K562 (cell line): ENCODE measurements around the gene RECQL5. TPM values are rescaled to one million over a fixed set of nuclear protein-coding genes. Genes with fewer than 3 reads are reported as not detected.

Experiments used
- ATAC-seq: fragments of 200-7000 bp; cut with Tn5 transposase; 3 replicates; pipeline ENCODE4 v1.9.1; 2020; ENCODE audit warnings: moderate library complexity
- BruUV-seq: library from RNA; stranded (reverse); fragments of 400-500 nt; replicated peaks from 2 replicates; lab custom pipeline; 2021; lab: Mats Ljungman, UMichigan
- CTCF ChIA-PET: fragments of 300-600 bp; formaldehyde crosslinking; extraction: SDS; loops from one replicate; lab custom pipeline; 2021; ENCODE audit warnings: low intra/inter-chr PET ratio; lab: Yijun Ruan, JAX
- POLR2A ChIA-PET: fragments of 300-600, 350-650 bp; sonication (Branson Sonifier 250); formaldehyde crosslinking; extraction: SDS; loops from one replicate; lab custom pipeline; 2021; ENCODE audit warnings: antibody characterized with exemption, inconsistent platforms; lab: Yijun Ruan, JAX
- DNase-seq, 4 experiments: peaks; one replicate each; pipeline versions ENCODE4 v3.0.0 to v3.0.0-alpha.2; 2011 to 2018; ENCODE audit warnings: low spot score in 3 of 4, mixed read lengths in 3 of 4; ENCODE audit errors: extremely low read depth in 1 of 4
- FAIRE-seq: peaks from 2 replicates; lab custom pipeline; 2011; peaks lifted over from hg19 to GRCh38; lab: Jason Lieb, UNC
- H2AFZ ChIP-seq: 2 replicates; pipeline ENCODE4 v1.6.0; 2011; ENCODE audit warnings: low read depth, low read length, control low read depth, inconsistent platforms
- H3K27ac ChIP-seq: fragments of 200-600 bp; 3 replicates; pipeline ENCODE4 v1.8.0; 2011; ENCODE audit warnings: low read depth, mild to moderate bottlenecking, control low read depth, inconsistent platforms, low read length, moderate library complexity, mixed read lengths; ENCODE audit errors: extremely low read depth
- H3K27me3 ChIP-seq, 2 experiments: fragments of 300-600 bp in 1 of 2; 2 replicates in 1 of 2; 3 replicates in 1 of 2; pipeline versions ENCODE4 v1.6.0 to v1.8.0; 2011; ENCODE audit warnings: inconsistent platforms in 2 of 2, low read length in 2 of 2, mild to moderate bottlenecking in 1 of 2, mixed read lengths in 1 of 2, moderate library complexity in 1 of 2; ENCODE audit not compliant: control insufficient read depth in 2 of 2, insufficient read depth in 2 of 2
- H3K36me3 ChIP-seq: fragments of 300-600 bp; 3 replicates; pipeline ENCODE4 v1.8.0; 2011; ENCODE audit warnings: mild to moderate bottlenecking, low read length, inconsistent platforms; ENCODE audit not compliant: control insufficient read depth, insufficient read depth
- H3K4me1 ChIP-seq, 2 experiments: fragments of 200-600 bp in 1 of 2; replicated peaks in 1 of 2; 2 replicates in 1 of 2; 3 replicates in 1 of 2; pipeline versions ENCODE4 v1.5.1 to v1.8.0; 2011; ENCODE audit warnings: inconsistent platforms in 2 of 2, low read length in 2 of 2, mild to moderate bottlenecking in 1 of 2, mixed read lengths in 1 of 2, moderate library complexity in 1 of 2; ENCODE audit not compliant: control insufficient read depth in 2 of 2, insufficient read depth in 2 of 2
- H3K4me2 ChIP-seq: 2 replicates; pipeline ENCODE4 v1.6.1; 2011; ENCODE audit warnings: low read length, control low read depth, inconsistent platforms, mixed read lengths; ENCODE audit not compliant: insufficient read depth
- H3K4me3 ChIP-seq: fragments of 200-600 bp; sonication (generic), shearing (Covaris generic); 2 replicates; pipeline ENCODE4 v1.5.1; 2016; ENCODE audit warnings: control low read depth, inconsistent platforms
- H3K79me2 ChIP-seq: fragments of 200-600 bp; 3 replicates; pipeline ENCODE4 v1.8.0; 2011; ENCODE audit warnings: low read length, inconsistent platforms; ENCODE audit not compliant: control insufficient read depth, insufficient read depth
- H3K9ac ChIP-seq, 2 experiments: 2 replicates each; pipeline versions ENCODE4 v1.6.0 to v1.6.1; 2011; ENCODE audit warnings: low read depth in 2 of 2, low read length in 2 of 2, control low read depth in 1 of 2, inconsistent platforms in 1 of 2, mild to moderate bottlenecking in 1 of 2, mixed read lengths in 1 of 2; ENCODE audit not compliant: insufficient read depth in 1 of 2
- H3K9me1 ChIP-seq: one replicate; pipeline ENCODE4 v1.6.0; 2011; ENCODE audit warnings: inconsistent platforms, mild to moderate bottlenecking, low read length, moderate library complexity; ENCODE audit not compliant: control insufficient read depth, insufficient read depth
- H3K9me3 ChIP-seq: replicated peaks from 2 replicates; pipeline ENCODE4 v1.5.1; 2011; ENCODE audit warnings: low read depth, low read length, inconsistent platforms; ENCODE audit not compliant: control insufficient read depth, insufficient read depth
- H4K20me1 ChIP-seq: replicated peaks from 2 replicates; pipeline ENCODE4 v1.6.1; 2011; ENCODE audit warnings: low read length, inconsistent platforms, mixed read lengths; ENCODE audit not compliant: control insufficient read depth, insufficient read depth
- CCNT2 ChIP-seq: IDR thresholded peaks from 2 replicates; pipeline ENCODE4 v1.6.1; 2011; ENCODE audit warnings: borderline replicate concordance, low read depth, mild to moderate bottlenecking, moderate library complexity, mixed read lengths, low read length; ENCODE audit not compliant: insufficient read length; ENCODE audit errors: extremely low read depth
- PHTF2 ChIP-seq: fragments of 250-450 bp; sonication (Bioruptor Pico); IDR thresholded peaks from 2 replicates; pipeline ENCODE4 v1.5.0; 2021; ENCODE audit warnings: mild to moderate bottlenecking
- POLR2G ChIP-seq: fragments of 200-400 bp; formaldehyde crosslinking; IDR thresholded peaks from 2 replicates; pipeline ENCODE4 v1.6.1; 2017; ENCODE audit warnings: low read depth, mild to moderate bottlenecking, antibody characterized with exemption, low read length, moderate library complexity
- WGBS: fragments of 100-300 bp; shearing (Covaris generic); methylation state at CpG from one replicate; pipeline ENCODE4 v1.1.6; 2016; ENCODE audit warnings: low coverage, mixed read lengths; ENCODE audit not compliant: insufficient coverage; ENCODE audit errors: missing lambda C conversion rate; 5-methylcytosine and 5-hydroxymethylcytosine counted together
- in situ Hi-C: fragments of 300-500 bp; cut with MboI; formaldehyde crosslinking; loops from 4 replicates; pipeline ENCODE4 v1.15.0; 2018; ENCODE audit warnings: inconsistent platforms, mixed read lengths
- intact Hi-C: fragments of 100-400 bp; cut with micrococcal nuclease; formaldehyde crosslinking; loops from 2 replicates; pipeline ENCODE4 v1.14.2; 2022
- polyA plus RNA-seq, 8 experiments: library from polyadenylated mRNA; depleted of rRNA in 4 of 8; stranded (reverse) in 5 of 8; unstranded in 3 of 8; fragments of >200 nt; fragmentation: Nextera tagmentation in 2 of 8; fragmentation: Illumina TruSeq in 1 of 8; extraction: Ambion mirVana in 2 of 8; extraction: Trizol in 1 of 8; gene quantifications; 2 replicates each; pipeline versions ENCODE4 v1.2.1 to v1.2.3, GENCODE V29; 2011 to 2014; ENCODE audit warnings: inconsistent platforms in 1 of 8, missing spikeins in 1 of 8
- total RNA-seq, 7 experiments: library from RNA; depleted of rRNA in 6 of 7; stranded (reverse); fragments of >200 nt in 6 of 7; fragmentation: Illumina TruSeq in 2 of 7; extraction: Trizol in 2 of 7; gene quantifications; 2 replicates each; pipeline versions ENCODE4 v1.2.1 to v1.2.3, GENCODE V29; 2011 to 2021; ENCODE audit warnings: low replicate concordance in 1 of 7
- TF ChIP-seq, protein P1 (sequence below): sonication (generic); formaldehyde crosslinking; IDR thresholded peaks from 2 replicates; pipeline ENCODE4 v1.8.1; 2023; ENCODE audit warnings: mild to moderate bottlenecking, missing genetic modification reagents

The RECQL5 gene
- total and polyA plus RNA-seq, 9 of the 15 experiments (the other 6 are each of a cell fraction or from before 2014, with no cell fraction given) = 4.1 to 34.8 (median 16.4) TPM

- H3K36me3 ChIP-seq = peaks cover 4% of the 10 kb centered on the region; the same call in 2 of the 3 replicates
- no peaks in the 10 kb centered on the region for H3K27me3 ChIP-seq
- H3K9ac ChIP-seq = peak overlapping the region in 1 of 2 experiments; percentile 11; a peak in 1 of 4 replicates
- H3K79me2 ChIP-seq = no peaks in the 10 kb centered on the region
- H3K27ac ChIP-seq = no peak overlapping the region
- no peak overlapping the region for H3K4me2 ChIP-seq
- ChIA-PET CTCF (no interaction called here), POLR2A (interaction anchor here (0.6 to 0.8 kb wide), 2 partner anchors 108 to 120 kb away, joined by 3 read pairs; no protein-coding TSS in a partner anchor)
- 87% methylated on average over 21 of the region's 26 CpGs for WGBS
- peaks cover 19 to 76% of the 10 kb centered on the region in 2 experiments for H3K4me1 ChIP-seq
- no peak overlapping the region for H2AFZ ChIP-seq
- H4K20me1 ChIP-seq = peaks cover 13% of the 10 kb centered on the region; the same call in 1 of the 2 replicates
- no peak overlapping the region for H3K4me3 ChIP-seq
- BruUV-seq = no TSS peak
- FAIRE-seq = no peak
- intact Hi-C loops = no loop called here
- no peak for DNase-seq
- in situ Hi-C loops = no loop called here
- no peaks in the 10 kb centered on the region for H3K9me1 ChIP-seq
- TF ChIP-seq POLR2G = 0 out of 2 replicates have a peak, but pooled peaks have one; percentile 9
- no peak for TF ChIP-seq PHTF2 (CRISPR knock-in tag)
- TF ChIP-seq CCNT2 = no peak
- TF ChIP-seq, protein P1, sequence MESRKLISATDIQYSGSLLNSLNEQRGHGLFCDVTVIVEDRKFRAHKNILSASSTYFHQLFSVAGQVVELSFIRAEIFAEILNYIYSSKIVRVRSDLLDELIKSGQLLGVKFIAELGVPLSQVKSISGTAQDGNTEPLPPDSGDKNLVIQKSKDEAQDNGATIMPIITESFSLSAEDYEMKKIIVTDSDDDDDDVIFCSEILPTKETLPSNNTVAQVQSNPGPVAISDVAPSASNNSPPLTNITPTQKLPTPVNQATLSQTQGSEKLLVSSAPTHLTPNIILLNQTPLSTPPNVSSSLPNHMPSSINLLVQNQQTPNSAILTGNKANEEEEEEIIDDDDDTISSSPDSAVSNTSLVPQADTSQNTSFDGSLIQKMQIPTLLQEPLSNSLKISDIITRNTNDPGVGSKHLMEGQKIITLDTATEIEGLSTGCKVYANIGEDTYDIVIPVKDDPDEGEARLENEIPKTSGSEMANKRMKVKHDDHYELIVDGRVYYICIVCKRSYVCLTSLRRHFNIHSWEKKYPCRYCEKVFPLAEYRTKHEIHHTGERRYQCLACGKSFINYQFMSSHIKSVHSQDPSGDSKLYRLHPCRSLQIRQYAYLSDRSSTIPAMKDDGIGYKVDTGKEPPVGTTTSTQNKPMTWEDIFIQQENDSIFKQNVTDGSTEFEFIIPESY = peak; percentile 15; the same call in 1 of the 2 replicates
- no peak for ATAC-seq
- H3K9me3 ChIP-seq = no peaks in the 10 kb centered on the region
Measured at GRCh38 chr17:75630071-75630917, 36.7 kb downstream of the RECQL5 start.
